H1 (cell line): ENCODE results near the gene HDDC3. TPM values are rescaled to one million over a fixed set of nuclear protein-coding genes. Genes with fewer than 3 reads are reported as not detected.

ENCODE experiments used
- CTCF ChIA-PET: fragments of 300-600 bp; sonication (Branson Sonifier 250); formaldehyde crosslinking; loops from one replicate; lab custom pipeline; 2021; ENCODE audit not compliant: partially characterized antibody; lab: Charles Lee
- POLR2A ChIA-PET: fragments of 300-600 bp; sonication (Branson Sonifier 250); formaldehyde crosslinking; loops from one replicate; lab custom pipeline; 2021; ENCODE audit warnings: inconsistent platforms; ENCODE audit not compliant: partially characterized antibody; lab: Charles Lee
- DNase-seq, 2 experiments: peaks; one replicate each; pipeline versions ENCODE4 v3.0.0 to v3.0.0-alpha.2; 2010 to 2022; ENCODE audit warnings: low spot score in 2 of 2, low read depth in 1 of 2, mixed read lengths in 1 of 2
- FAIRE-seq: peaks from 2 replicates; lab custom pipeline; 2011; peaks lifted over from hg19 to GRCh38; lab: Jason Lieb, UNC
- H2AFZ ChIP-seq: 2 replicates; pipeline ENCODE4 v1.8.1; 2012; ENCODE audit warnings: low read length, inconsistent platforms
- H2AK5ac ChIP-seq: 2 replicates; pipeline ENCODE4 v1.6.1; 2013; ENCODE audit warnings: low read depth, low read length
- H2BK120ac ChIP-seq: replicated peaks from 2 replicates; pipeline ENCODE3; 2013; ENCODE audit warnings: low read depth, low read length, inconsistent platforms
- H2BK12ac ChIP-seq: 2 replicates; pipeline ENCODE4 v1.6.1; 2013; ENCODE audit warnings: low read depth, low read length
- H2BK15ac ChIP-seq: 2 replicates; pipeline ENCODE4 v1.6.1; 2013; ENCODE audit warnings: low read length
- H2BK20ac ChIP-seq: 2 replicates; pipeline ENCODE4 v1.6.1; 2013; ENCODE audit warnings: low read length
- H2BK5ac ChIP-seq: 2 replicates; pipeline ENCODE4 v1.6.1; 2013; ENCODE audit warnings: low read depth, low read length
- H3K14ac ChIP-seq: 2 replicates; pipeline ENCODE4 v1.6.1; 2013; ENCODE audit warnings: inconsistent platforms; ENCODE audit not compliant: insufficient read length
- H3K18ac ChIP-seq: 2 replicates; pipeline ENCODE4 v1.6.1; 2013; ENCODE audit warnings: low read length; ENCODE audit errors: extremely low read depth
- H3K23ac ChIP-seq: 2 replicates; pipeline ENCODE4 v1.6.1; 2013; ENCODE audit warnings: inconsistent platforms; ENCODE audit not compliant: insufficient read length
- H3K23me2 ChIP-seq: 2 replicates; pipeline ENCODE4 v1.6.1; 2013; ENCODE audit warnings: low read depth, low read length
- H3K27ac ChIP-seq: 2 replicates; pipeline ENCODE4 v1.6.1; 2011; ENCODE audit warnings: low read depth, low read length, inconsistent platforms
- H3K27me3 ChIP-seq, 4 experiments: replicated peaks in 1 of 4; 1 replicate in 1 of 4; 2 replicates in 3 of 4; pipeline versions ENCODE4 v1.6.1 to v1.8.1; 2011 to 2013; ENCODE audit warnings: low read length in 3 of 4, mild to moderate bottlenecking in 3 of 4, inconsistent platforms in 2 of 4, mixed read lengths in 2 of 4, moderate library complexity in 1 of 4; ENCODE audit not compliant: control insufficient read depth in 3 of 4, insufficient read depth in 3 of 4; ENCODE audit errors: extremely low read depth in 1 of 4
- H3K36me3 ChIP-seq, 4 experiments: 2 replicates each; pipeline versions ENCODE4 v1.6.1 to v1.8.1; 2011 to 2013; ENCODE audit warnings: mild to moderate bottlenecking in 4 of 4, low read length in 3 of 4, moderate library complexity in 2 of 4, control low read depth in 1 of 4, inconsistent platforms in 1 of 4; ENCODE audit not compliant: insufficient read depth in 4 of 4, control insufficient read depth in 2 of 4
- H3K4ac ChIP-seq: replicated peaks from 2 replicates; pipeline ENCODE3; 2013; ENCODE audit warnings: low read length, low read depth, mixed read lengths, inconsistent platforms; ENCODE audit not compliant: insufficient read length
- H3K4me1 ChIP-seq, 4 experiments: replicated peaks in 1 of 4; 1 replicate in 1 of 4; 2 replicates in 3 of 4; pipeline versions ENCODE4 v1.6.1 to v1.8.1; 2011 to 2013; ENCODE audit warnings: low read length in 3 of 4, inconsistent platforms in 2 of 4, mixed read lengths in 1 of 4; ENCODE audit not compliant: insufficient read depth in 4 of 4, control insufficient read depth in 3 of 4
- H3K4me2 ChIP-seq, 2 experiments: 2 replicates each; pipeline versions ENCODE4 v1.6.1 to v1.8.1; 2011 to 2013; ENCODE audit warnings: low read depth in 2 of 2, low read length in 2 of 2, control low read depth in 1 of 2, inconsistent platforms in 1 of 2, mild to moderate bottlenecking in 1 of 2; ENCODE audit not compliant: insufficient read depth in 1 of 2
- H3K4me3 ChIP-seq, 4 experiments: fragments of 200-600, 300-600 bp in 1 of 4; sonication (generic), shearing (Covaris generic), sonication (Bioruptor Twin) in 1 of 4; 2 replicates each; pipeline versions ENCODE4 v1.5.1 to v1.8.1; 2011 to 2016; ENCODE audit warnings: low read length in 4 of 4, low read depth in 3 of 4, control low read depth in 2 of 4, inconsistent platforms in 2 of 4, mild to moderate bottlenecking in 2 of 4, mixed read lengths in 1 of 4, moderate library complexity in 1 of 4; ENCODE audit not compliant: insufficient read depth in 2 of 4; ENCODE audit errors: extremely low read depth in 1 of 4
- H3K56ac ChIP-seq: replicated peaks from 2 replicates; pipeline ENCODE3; 2013; ENCODE audit warnings: low read depth, mild to moderate bottlenecking, mixed read lengths, low read length, inconsistent platforms; ENCODE audit not compliant: insufficient read length
- H3K79me1 ChIP-seq: 2 replicates; pipeline ENCODE4 v1.6.1; 2013; ENCODE audit warnings: low read depth, low read length, control low read depth
- H3K79me2 ChIP-seq, 2 experiments: 2 replicates each; pipeline versions ENCODE4 v1.6.1 to v1.8.1; 2012 to 2013; ENCODE audit warnings: low read length in 2 of 2, mild to moderate bottlenecking in 2 of 2, inconsistent platforms in 1 of 2; ENCODE audit not compliant: insufficient read depth in 2 of 2, control insufficient read depth in 1 of 2
- H3K9ac ChIP-seq, 4 experiments: replicated peaks in 1 of 4; 1 replicate in 1 of 4; 2 replicates in 3 of 4; pipeline versions ENCODE4 v1.6.1 to v1.8.1; 2011 to 2013; ENCODE audit warnings: low read depth in 3 of 4, low read length in 3 of 4, control low read depth in 2 of 4, mild to moderate bottlenecking in 2 of 4, moderate library complexity in 2 of 4, inconsistent platforms in 1 of 4; ENCODE audit errors: extremely low read depth in 1 of 4
- H3K9me3 ChIP-seq, 2 experiments: 2 replicates each; pipeline versions ENCODE4 v1.6.1 to v1.8.1; 2012 to 2013; ENCODE audit warnings: mild to moderate bottlenecking in 2 of 2, moderate library complexity in 2 of 2, control low read depth in 1 of 2, inconsistent platforms in 1 of 2, low read depth in 1 of 2, low read length in 1 of 2, mixed read lengths in 1 of 2; ENCODE audit not compliant: insufficient read depth in 2 of 2
- H4K20me1 ChIP-seq, 2 experiments: replicated peaks in 1 of 2; 2 replicates each; pipeline versions ENCODE3 to v1.8.1; 2011 to 2013; ENCODE audit warnings: inconsistent platforms in 2 of 2, low read length in 2 of 2, mild to moderate bottlenecking in 1 of 2; ENCODE audit not compliant: insufficient read depth in 2 of 2, control insufficient read depth in 1 of 2
- H4K5ac ChIP-seq: 2 replicates; pipeline ENCODE4 v1.6.1; 2013; ENCODE audit warnings: low read length, low read depth, mixed read lengths, inconsistent platforms; ENCODE audit not compliant: insufficient read length
- H4K8ac ChIP-seq: 2 replicates; pipeline ENCODE4 v1.8.0; 2013; ENCODE audit warnings: mild to moderate bottlenecking, moderate library complexity, low read length, inconsistent platforms; ENCODE audit not compliant: insufficient read depth; ENCODE audit errors: extremely low read depth
- H4K91ac ChIP-seq: replicated peaks from 2 replicates; pipeline ENCODE3; 2013; ENCODE audit warnings: low read length, mixed read lengths, inconsistent platforms; ENCODE audit not compliant: insufficient read length
- BACH1 ChIP-seq: IDR thresholded peaks from 2 replicates; pipeline ENCODE4 v1.6.1; 2012; ENCODE audit warnings: low read length, improper control_type of control experiment
- CBX5 ChIP-seq: fragments of 300-800, 300-1000 bp; sonication (generic); IDR thresholded peaks from 2 replicates; pipeline ENCODE4 v1.7.1; 2016; ENCODE audit warnings: antibody characterized with exemption, low read length, low read depth
- GABPA ChIP-seq: IDR thresholded peaks from 2 replicates; pipeline ENCODE4 v1.6.1; 2011; ENCODE audit warnings: mild to moderate bottlenecking, low read length, moderate library complexity, borderline replicate concordance; ENCODE audit not compliant: insufficient read depth
- TEAD4 ChIP-seq: IDR thresholded peaks from 2 replicates; pipeline ENCODE4 v1.6.1; 2012; ENCODE audit warnings: low read depth, low read length, inconsistent platforms, mixed read lengths
- ZNF274 ChIP-seq: IDR thresholded peaks from 2 replicates; pipeline ENCODE4 v1.7.0; 2012; ENCODE audit warnings: low read length, borderline replicate concordance; ENCODE audit errors: extremely low read depth
- WGBS, 2 experiments: shearing (Covaris generic) in 1 of 2; methylation state at CpG; one replicate each; pipeline versions ENCODE4 v1.1.6 to v1.1.7; 2013 to 2015; ENCODE audit warnings: low lambda C conversion rate in 2 of 2, mixed read lengths in 2 of 2, inconsistent platforms in 1 of 2, low coverage in 1 of 2, missing lambda C conversion rate in 1 of 2; ENCODE audit not compliant: insufficient replicate concordance in 2 of 2, insufficient coverage in 1 of 2, insufficient read length in 1 of 2; ENCODE audit errors: extremely low coverage in 1 of 2, missing lambda C conversion rate in 1 of 2; 5-methylcytosine and 5-hydroxymethylcytosine counted together
- polyA plus RNA-seq, 7 experiments: library from polyadenylated mRNA; depleted of rRNA in 3 of 7; stranded (reverse) in 5 of 7; unstranded in 2 of 7; fragments of >200 nt in 5 of 7; fragments of 200-250 nt in 2 of 7; gene quantifications; 1 replicate in 5 of 7; 2 replicates in 1 of 7; 4 replicates in 1 of 7; pipeline versions ENCODE4 v1.2.1 to v1.2.3, GENCODE V29; 2011 to 2013; ENCODE audit warnings: missing spikeins in 2 of 7, mixed read lengths in 2 of 7
- total RNA-seq: library from RNA; stranded (reverse); fragmentation: NEBNext Ultra II Directional; extraction: Animal tissue kit (Norgen Biotek cat#: 25700); gene quantifications from 2 replicates; pipeline ENCODE4 v1.2.1, GENCODE V29; 2021

Gene HDDC3
- total and polyA plus RNA-seq, 2 of the 8 experiments (the other 6 are each of a cell fraction or from before 2014, with no cell fraction given): 16.3 to 16.5 TPM

- Histone ChIP-seq H3K23me2 (peaks cover 14% of the 10 kb centered on the region; the same call in 1 of the 2 replicates), H3K79me1 (peaks cover 3% of the 10 kb centered on the region; the same call in 1 of the 2 replicates), H2BK5ac (no peak overlapping the region), H3K56ac (no peak overlapping the region), H3K27me3 (no peaks in the 10 kb centered on the region), H2AK5ac (no peak overlapping the region), H3K4me2 (no peak overlapping the region), H2BK15ac (no peak overlapping the region), H2AFZ (no peak overlapping the region), H3K36me3 (peaks cover 8 to 43% (median 30%) of the 10 kb centered on the region in 4 experiments), H4K20me1 (peaks cover 0 to 5% of the 10 kb centered on the region in 2 experiments), H3K14ac (no peak overlapping the region), H2BK20ac (no peak overlapping the region), H4K8ac (no peak overlapping the region), H3K18ac (no peak overlapping the region), H3K23ac (no peak overlapping the region), H4K5ac (no peak overlapping the region), H3K9me3 (no peaks in the 10 kb centered on the region), H3K4ac (no peak overlapping the region), H3K27ac (no peak overlapping the region), H3K4me3 (no peak overlapping the region), H4K91ac (no peak overlapping the region), H2BK120ac (no peak overlapping the region), H3K9ac (no peak overlapping the region; a peak in 1 of 7 replicates), H3K4me1 (peaks cover 0 to 15% (median 8%) of the 10 kb centered on the region in 4 experiments; a peak in 6 of 7 replicates), H2BK12ac (no peak overlapping the region), H3K79me2 (no peaks in the 10 kb centered on the region)
- ChIA-PET POLR2A (interaction anchor here (0.6 to 2.7 kb wide), 5 partner anchors 10 to 74 kb away, joined by 3 to 14 read pairs (median 9); partner anchors contain the start of genes HDDC3, PRC1 and UNC45A), CTCF (interaction anchor here (0.7 to 19.2 kb wide), 7 partner anchors 9 to 1018 kb away, joined by 3 to 306 read pairs (median 5); partner anchors contain the start of genes HDDC3 and UNC45A)
- DNase-seq (no peak), FAIRE-seq (no peak)
- WGBS, 2 experiments: 94% methylated on average over 14 of the region's 14 CpGs; no CpG with 5 or more reads in 1 of the 2 experiments
- TF ChIP-seq ZNF274 (no peak), CBX5 (no peak), GABPA (no peak), BACH1 (no peak), TEAD4 (no peak)
Observed at GRCh38 chr15:90952901-90953677, 20.7 kb upstream of the HDDC3 start.
